Mesenchymal stem cell (in vitro differentiated cells and primary cell): ENCODE data around the gene ZFAND6.
"Not testable (repeated sequence)": the region's sequence is repeated elsewhere in the genome, so short reads cannot be mapped to it uniquely, and the experiment has no call there.

Experiments used
- DNase-seq: peaks from one replicate; pipeline ENCODE4 v3.0.0-alpha.2; 2013
- H2AFZ ChIP-seq: one replicate; pipeline ENCODE4 v1.6.1; 2013; ENCODE audit warnings: low read depth, mild to moderate bottlenecking, control low read depth, inconsistent platforms, low read length, moderate library complexity
- H2AK5ac ChIP-seq: 2 replicates; pipeline ENCODE4 v1.6.1; 2013; ENCODE audit warnings: low read length, moderate library complexity, mild to moderate bottlenecking, inconsistent platforms; ENCODE audit not compliant: severe bottlenecking
- H2BK120ac ChIP-seq: one replicate; pipeline ENCODE4 v1.6.1; 2013; ENCODE audit warnings: low read depth, mild to moderate bottlenecking, inconsistent platforms, low read length, moderate library complexity
- H2BK12ac ChIP-seq, 2 experiments: one replicate each; pipeline ENCODE4 v1.6.1; 2013; ENCODE audit warnings: inconsistent platforms in 2 of 2, low read length in 2 of 2, mild to moderate bottlenecking in 2 of 2, moderate library complexity in 2 of 2, control low read depth in 1 of 2
- H2BK15ac ChIP-seq: one replicate; pipeline ENCODE4 v1.6.1; 2013; ENCODE audit warnings: mild to moderate bottlenecking, low read depth, inconsistent platforms; ENCODE audit not compliant: poor library complexity, severe bottlenecking
- H2BK5ac ChIP-seq: 2 replicates; pipeline ENCODE4 v1.6.1; 2013; ENCODE audit warnings: low read depth, mild to moderate bottlenecking, low read length, control low read depth, inconsistent platforms; ENCODE audit not compliant: poor library complexity, severe bottlenecking
- H3K14ac ChIP-seq, 2 experiments: one replicate each; pipeline ENCODE4 v1.6.1; 2013; ENCODE audit warnings: inconsistent platforms in 2 of 2, low read length in 2 of 2, control low read depth in 1 of 2, mild to moderate bottlenecking in 1 of 2, moderate library complexity in 1 of 2
- H3K18ac ChIP-seq, 2 experiments: one replicate each; pipeline ENCODE4 v1.6.1; 2013; ENCODE audit warnings: inconsistent platforms in 2 of 2, low read length in 2 of 2, control low read depth in 1 of 2, low read depth in 1 of 2, mild to moderate bottlenecking in 1 of 2
- H3K23ac ChIP-seq, 2 experiments: one replicate each; pipeline ENCODE4 v1.6.1; 2013; ENCODE audit warnings: inconsistent platforms in 2 of 2, low read length in 2 of 2, mild to moderate bottlenecking in 2 of 2, moderate library complexity in 2 of 2, control low read depth in 1 of 2
- H3K27ac ChIP-seq: 2 replicates; pipeline ENCODE4 v1.5.1; 2013; ENCODE audit warnings: mild to moderate bottlenecking, moderate library complexity, low read length, control low read depth, inconsistent platforms; ENCODE audit not compliant: poor library complexity, severe bottlenecking
- H3K27me3 ChIP-seq, 2 experiments: 2 replicates each; pipeline versions ENCODE4 v1.6.1 to v1.7.0; 2013; ENCODE audit warnings: low read length in 2 of 2, mild to moderate bottlenecking in 2 of 2, moderate library complexity in 2 of 2, control low read depth in 1 of 2, inconsistent platforms in 1 of 2; ENCODE audit not compliant: control insufficient read depth in 1 of 2, insufficient read depth in 1 of 2
- H3K36me3 ChIP-seq, 2 experiments: 2 replicates each; pipeline versions ENCODE4 v1.6.1 to v1.7.0; 2013; ENCODE audit warnings: low read length in 2 of 2, control low read depth in 1 of 2, inconsistent platforms in 1 of 2, low read depth in 1 of 2, mild to moderate bottlenecking in 1 of 2; ENCODE audit not compliant: insufficient read depth in 2 of 2, control insufficient read depth in 1 of 2
- H3K4ac ChIP-seq, 2 experiments: one replicate each; pipeline ENCODE4 v1.6.1; 2013; ENCODE audit warnings: inconsistent platforms in 2 of 2, low read length in 2 of 2, mild to moderate bottlenecking in 2 of 2, moderate library complexity in 2 of 2, control low read depth in 1 of 2, low read depth in 1 of 2
- H3K4me1 ChIP-seq: 2 replicates; pipeline ENCODE4 v1.6.1; 2013; ENCODE audit warnings: low read depth, low read length, control low read depth; ENCODE audit not compliant: control insufficient read depth, insufficient read depth
- H3K4me2 ChIP-seq: 2 replicates; pipeline ENCODE4 v1.6.1; 2013; ENCODE audit warnings: low read length, mild to moderate bottlenecking, inconsistent platforms; ENCODE audit not compliant: poor library complexity, severe bottlenecking
- H3K4me3 ChIP-seq, 2 experiments: 2 replicates each; pipeline versions ENCODE4 v1.5.1 to v1.7.0; 2013; ENCODE audit warnings: low read length in 2 of 2, mild to moderate bottlenecking in 2 of 2, control low read depth in 1 of 2, low read depth in 1 of 2; ENCODE audit not compliant: insufficient read depth in 1 of 2
- H3K79me1 ChIP-seq: replicated peaks from 2 replicates; pipeline ENCODE4 v1.6.1; 2013; ENCODE audit warnings: mild to moderate bottlenecking, control low read depth, low read length, inconsistent platforms; ENCODE audit not compliant: poor library complexity, severe bottlenecking
- H3K9ac ChIP-seq: 2 replicates; pipeline ENCODE4 v1.7.0; 2013; ENCODE audit warnings: mild to moderate bottlenecking, low read length, moderate library complexity
- H3K9me3 ChIP-seq: 2 replicates; pipeline ENCODE4 v1.7.0; 2013; ENCODE audit warnings: mild to moderate bottlenecking, low read length; ENCODE audit not compliant: control insufficient read depth
- H4K8ac ChIP-seq: one replicate; pipeline ENCODE4 v1.6.1; 2013; ENCODE audit warnings: inconsistent platforms, mild to moderate bottlenecking, low read length, moderate library complexity
- H4K91ac ChIP-seq: one replicate; pipeline ENCODE4 v1.6.1; 2013; ENCODE audit warnings: mild to moderate bottlenecking, low read length, inconsistent platforms
- WGBS: methylation state at CpG from one replicate; pipeline ENCODE4 v1.1.7; 2013; ENCODE audit warnings: mixed read lengths; 5-methylcytosine and 5-hydroxymethylcytosine counted together

Gene ZFAND6

DNA sequence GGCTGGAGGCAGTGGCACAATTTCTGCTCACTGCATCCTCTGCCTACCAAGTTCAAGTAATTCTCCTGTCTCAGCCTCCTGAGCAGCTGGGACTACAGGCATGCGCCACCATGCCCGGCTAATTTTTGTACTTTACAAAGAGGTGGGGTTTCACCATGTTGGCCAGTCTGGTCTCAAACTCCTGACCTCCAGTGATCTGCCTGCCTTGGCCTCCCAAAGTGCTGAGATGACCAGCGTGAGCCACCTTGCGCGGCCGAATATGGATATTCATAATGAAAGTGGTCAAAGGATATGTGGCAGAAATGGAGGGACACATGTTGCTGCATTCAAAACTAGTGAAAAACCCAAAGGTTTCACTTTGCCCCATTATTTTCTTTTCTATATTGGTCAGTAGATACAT lies 40.2 kb downstream of the ZFAND6 start:
- Histone ChIP-seq H3K4me2 (peak overlapping the region; percentile 37), H3K27ac (peak overlapping the region; percentile 49)
- H3K4ac ChIP-seq, H3K79me1 ChIP-seq, H3K23ac ChIP-seq, H3K14ac ChIP-seq, DNase-seq, H3K36me3 ChIP-seq, H3K18ac ChIP-seq, H2BK12ac ChIP-seq, H4K8ac ChIP-seq, H2AFZ ChIP-seq, H2BK15ac ChIP-seq, H4K91ac ChIP-seq, H2AK5ac ChIP-seq, H2BK5ac ChIP-seq, H3K9me3 ChIP-seq, H3K9ac ChIP-seq, H2BK120ac ChIP-seq, H3K4me1 ChIP-seq, H3K27me3 ChIP-seq, H3K4me3 ChIP-seq: not testable (repeated sequence)
- WGBS: over 99% methylated on average over 6 of the region's 6 CpGs

DNA sequence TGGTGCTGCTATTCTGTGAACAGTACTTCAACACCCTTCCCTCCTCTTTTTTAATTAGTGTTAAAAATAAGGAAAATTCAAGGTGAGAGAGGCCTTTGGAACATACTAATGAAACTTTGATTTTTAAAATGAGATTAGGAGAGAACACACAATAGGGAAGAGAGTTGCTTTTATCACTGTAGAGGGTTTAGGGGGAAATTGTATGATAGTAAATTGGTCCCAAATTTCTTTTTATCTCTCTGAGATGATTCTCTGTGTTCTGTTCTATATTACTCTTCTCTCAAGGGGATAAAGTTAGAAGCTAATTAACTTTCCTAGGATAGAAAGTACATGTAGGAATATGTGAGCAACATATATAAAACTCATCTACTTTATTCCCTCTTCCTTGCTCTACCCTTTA lies 40.8 kb downstream of the ZFAND6 start:
- no peak overlapping the region for H3K27ac ChIP-seq
- peaks cover 4% of the 10 kb centered on the region for H3K4me1 ChIP-seq
- H3K23ac ChIP-seq: no peak overlapping the region
- no peaks in the 10 kb centered on the region for H3K9me3 ChIP-seq
- no peak overlapping the region for H2AK5ac ChIP-seq
- no peak overlapping the region for H2BK12ac ChIP-seq
- no peak for DNase-seq
- no peak overlapping the region for H2AFZ ChIP-seq
- H2BK5ac ChIP-seq: no peak overlapping the region
- H3K14ac ChIP-seq: no peak overlapping the region
- H4K91ac ChIP-seq: no peak overlapping the region
- no peak overlapping the region for H3K4ac ChIP-seq
- peaks cover 6% of the 10 kb centered on the region for H3K79me1 ChIP-seq
- H3K9ac ChIP-seq: no peak overlapping the region
- peaks cover 0 to 9% of the 10 kb centered on the region in 2 experiments for H3K36me3 ChIP-seq
- H3K18ac ChIP-seq: no peak overlapping the region
- H3K4me3 ChIP-seq: no peak overlapping the region
- H3K4me2 ChIP-seq: no peak overlapping the region
- H4K8ac ChIP-seq: no peak overlapping the region
- no peaks in the 10 kb centered on the region for H3K27me3 ChIP-seq
- H2BK120ac ChIP-seq: no peak overlapping the region
- no peak overlapping the region for H2BK15ac ChIP-seq

DNA sequence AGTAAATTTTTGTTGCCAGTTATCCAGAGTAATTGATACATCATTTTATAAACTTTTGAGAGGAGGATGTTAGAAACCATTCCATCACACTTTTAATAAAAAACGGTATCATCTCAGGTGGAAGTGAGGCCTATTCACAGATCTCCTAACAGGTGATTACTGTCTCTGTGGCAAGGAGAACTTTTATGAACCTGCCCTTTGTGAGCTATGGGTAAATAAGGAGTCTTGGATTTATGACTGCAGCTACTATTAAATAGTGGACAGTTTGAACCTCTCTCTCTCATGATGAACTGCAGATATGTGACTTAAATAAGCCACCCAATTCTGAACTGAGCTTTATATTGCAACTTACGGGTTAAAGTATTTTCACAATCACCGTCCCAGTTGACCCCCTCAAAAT lies 45.7 kb downstream of the ZFAND6 start:
- Histone ChIP-seq H3K27ac (no peak overlapping the region), H3K14ac (no peak overlapping the region), H3K4me1 (no peaks in the 10 kb centered on the region), H2BK5ac (no peak overlapping the region), H3K27me3 (no peaks in the 10 kb centered on the region), H3K79me1 (peaks cover 13% of the 10 kb centered on the region), H3K4me2 (no peak overlapping the region), H4K8ac (no peak overlapping the region), H3K4me3 (no peak overlapping the region), H2AK5ac (no peak overlapping the region), H3K9me3 (no peaks in the 10 kb centered on the region), H4K91ac (no peak overlapping the region), H2BK120ac (no peak overlapping the region), H2BK12ac (no peak overlapping the region), H3K9ac (no peak overlapping the region), H2AFZ (no peak overlapping the region), H2BK15ac (no peak overlapping the region), H3K36me3 (peaks cover 0 to 9% of the 10 kb centered on the region in 2 experiments), H3K4ac (no peak overlapping the region), H3K18ac (no peak overlapping the region), H3K23ac (no peak overlapping the region)
- no peak for DNase-seq
- 100% methylated on average over 1 of the region's 3 CpGs for WGBS

- Histone ChIP-seq H3K27me3 (no peaks in the 10 kb centered on the region), H3K4me2 (no peak overlapping the region), H2BK12ac (no peak overlapping the region), H3K79me1 (peaks cover 13% of the 10 kb centered on the region), H3K4ac (no peak overlapping the region), H3K27ac (no peak overlapping the region), H3K9ac (no peak overlapping the region), H4K91ac (no peak overlapping the region), H2AFZ (no peak overlapping the region), H3K14ac (no peak overlapping the region), H2BK5ac (no peak overlapping the region), H3K18ac (no peak overlapping the region), H3K4me1 (no peaks in the 10 kb centered on the region), H4K8ac (no peak overlapping the region), H2AK5ac (no peak overlapping the region), H3K9me3 (no peaks in the 10 kb centered on the region), H2BK15ac (no peak overlapping the region), H3K36me3 (peaks cover 0 to 9% of the 10 kb centered on the region in 2 experiments), H2BK120ac (no peak overlapping the region), H3K4me3 (no peak overlapping the region), H3K23ac (no peak overlapping the region)
- peak; percentile 73 for DNase-seq
- no CpG with 5 or more reads among the region's 1 CpG for WGBS
Observed at GRCh38 chr15:80105595-80105994, 46.1 kb downstream of the ZFAND6 start.
